Measurements from ENCODE around the gene AP3M1. TPM values are rescaled to one million over a fixed set of nuclear protein-coding genes. Genes with fewer than 3 reads are reported as not detected.

AP3M1 gene
- total RNA-seq, result 10 to 100 TPM; 21.8 to 49.3 (median 31.3) TPM
- polyA plus RNA-seq, result 10 to 100 TPM; 24.8 to 34.5 TPM
- total RNA-seq, result 32.4 reads per million, percentile 61 among the genes with 10 or more reads in this experiment

DNA sequence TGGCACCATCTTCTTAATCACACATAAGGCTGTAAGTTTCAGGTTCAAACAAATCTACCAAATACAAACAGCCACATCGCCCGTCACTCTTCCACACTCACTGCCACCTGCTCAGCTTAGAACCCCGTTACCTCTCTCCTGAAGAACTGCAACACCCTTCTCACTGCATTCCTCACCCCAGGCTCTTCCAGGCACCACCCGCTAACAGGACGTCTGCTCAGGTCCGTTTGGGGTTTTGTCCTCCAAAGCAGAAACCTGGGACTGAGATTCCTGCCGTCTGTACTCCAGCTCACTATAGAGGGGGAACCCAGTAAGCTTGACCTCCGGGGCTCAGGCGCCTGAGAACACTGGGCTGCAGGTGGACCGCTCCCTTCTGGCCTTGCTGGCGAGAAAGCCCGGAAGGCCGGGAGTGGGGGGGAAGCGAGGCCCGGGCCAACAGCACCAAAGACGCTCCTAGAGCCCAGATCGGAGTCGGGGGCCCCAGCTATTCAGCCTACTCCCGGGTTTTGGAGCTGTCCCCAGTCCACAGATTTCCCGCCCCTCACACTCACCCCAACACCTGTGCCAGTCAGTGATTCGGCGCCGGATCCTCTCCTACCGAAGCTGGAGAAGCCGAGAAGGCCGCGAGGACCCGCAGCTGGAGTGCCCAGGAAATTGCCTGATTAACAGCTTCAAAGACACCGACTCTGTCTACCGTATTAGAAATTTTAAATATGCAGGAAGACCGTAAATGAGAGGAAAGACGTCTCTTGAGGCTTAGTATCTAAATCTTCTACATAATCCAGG is at the start of gene AP3M1:
TSS of gene AP3M1 (minus strand) at position 625 of the 786 bp plus-strand sequence. CDS start 12,449 bp downstream, outside the sequence.
- peak within 1 kb of the TSS in 4 of 9 donors; percentile 43 to 78 (median 53) for H3K27ac Mint-ChIP-seq
- ChIA-PET POLR2A (interaction anchor here (0.6 to 2.3 kb wide), 16 partner anchors 13 to 1829 kb away, joined by 3 to 16 read pairs (median 6); partner anchors contain the start of genes SAMD8, VCL and VDAC2), CTCF (interaction anchor here (0.7 to 2.1 kb wide), 5 partner anchors 25 to 65 kb away, joined by 3 to 13 read pairs (median 5); no protein-coding TSS in a partner anchor)
- DNase-seq (peak in 3 of 9 donors; percentile 63 to 87 (median 75)), ATAC-seq (peak; percentile 76)
- H3K27me3 Mint-ChIP-seq, result no peaks in the 10 kb centered on the region
- H3K9me3 Mint-ChIP-seq, result no peaks in the 10 kb centered on the region
- intact Hi-C loops (cut with micrococcal nuclease), result loop anchor here (1.0 to 5.0 kb wide), 9 partner anchors 84 to 1084 kb away; partner anchors contain the start of genes CAMK2G (in 1 of the 2), P4HA1 (in 1 of the 2), PPP3CB (in 1 of the 2) and VCL (in 1 of the 2)
- Histone ChIP-seq H3K27ac (ENCODE audit: low read depth, low read length) (peak within 1 kb of the TSS; percentile 84), H3K36me3 (ENCODE audit: control insufficient read depth in 2 of 3, insufficient read depth in 3 of 3, low read length in 3 of 3) (peaks cover 0 to 11% (median 0%) of the 10 kb centered on the region in 3 experiments), H3K4me3 (ENCODE audit: low read length) (peak within 1 kb of the TSS; percentile 90), H3K9me3 (ENCODE audit: control insufficient read depth in 2 of 3, low read length in 3 of 3) (no peaks in the 10 kb centered on the region), H3K4me1 (ENCODE audit: control insufficient read depth in 2 of 2, insufficient read depth in 2 of 2, low read length in 2 of 2) (peaks cover 17 to 28% of the 10 kb centered on the region in 2 donors), H3K27me3 (ENCODE audit: control insufficient read depth in 2 of 2, insufficient read depth in 2 of 2, low read length in 2 of 2) (no peaks in the 10 kb centered on the region)
- H3K4me1 Mint-ChIP-seq, result peaks cover 39 to 64% (median 55%) of the 10 kb centered on the region in 7 donors
- peaks cover 0 to 13% (median 4%) of the 10 kb centered on the region in 5 donors for H3K36me3 Mint-ChIP-seq
- no peak within 1 kb of the TSS for H3K4me3 Mint-ChIP-seq

GRCh38 chr10:74199315-74199714 is 48.7 kb upstream of the AP3M1 start:
- H3K36me3 Mint-ChIP-seq, result peaks cover 0 to 12% (median 9%) of the 10 kb centered on the region in 5 donors
- intact Hi-C loops (cut with micrococcal nuclease), result no loop called here
- H3K9me3 Mint-ChIP-seq, result no peaks in the 10 kb centered on the region
- Histone ChIP-seq H3K4me1 (ENCODE audit: control insufficient read depth in 2 of 2, insufficient read depth in 2 of 2, low read length in 2 of 2) (peaks cover 0 to 8% of the 10 kb centered on the region in 2 donors), H3K9me3 (ENCODE audit: control insufficient read depth in 2 of 3, low read length in 3 of 3) (no peaks in the 10 kb centered on the region), H3K27ac (ENCODE audit: low read depth, low read length) (no peak overlapping the region), H3K36me3 (ENCODE audit: control insufficient read depth in 2 of 3, insufficient read depth in 3 of 3, low read length in 3 of 3) (no peaks in the 10 kb centered on the region), H3K4me3 (ENCODE audit: low read length) (no peak overlapping the region), H3K27me3 (ENCODE audit: control insufficient read depth in 2 of 2, insufficient read depth in 2 of 2, low read length in 2 of 2) (no peaks in the 10 kb centered on the region)
- peaks cover 7 to 17% (median 10%) of the 10 kb centered on the region in 7 donors for H3K4me1 Mint-ChIP-seq
- POLR2A ChIA-PET, result no interaction called here
- CTCF ChIA-PET, result no interaction called here
- DNase-seq (no peak), ATAC-seq (no peak)
- no peak overlapping the region for H3K27ac Mint-ChIP-seq
- H3K4me3 Mint-ChIP-seq, result no peak overlapping the region
- H3K27me3 Mint-ChIP-seq, result no peaks in the 10 kb centered on the region

GRCh38 chr10:74194999-74195398 is 44.4 kb upstream of the AP3M1 start:
- Mint-ChIP-seq H3K4me1 (peaks cover 26 to 48% (median 42%) of the 10 kb centered on the region in 7 donors), H3K9me3 (no peaks in the 10 kb centered on the region), H3K27ac (peak overlapping the region in 6 of 9 donors; percentile 14 to 77 (median 62)), H3K36me3 (peaks cover 0 to 3% (median 0%) of the 10 kb centered on the region in 5 donors), H3K27me3 (no peaks in the 10 kb centered on the region), H3K4me3 (peak overlapping the region in 6 of 10 donors; percentile 18 to 62 (median 43))
- ATAC-seq (no peak), DNase-seq (no peak)
- H3K27me3 ChIP-seq (ENCODE audit: control insufficient read depth in 2 of 2, insufficient read depth in 2 of 2, low read length in 2 of 2), result no peaks in the 10 kb centered on the region
- no peak overlapping the region for H3K27ac ChIP-seq (ENCODE audit: low read depth, low read length)
- ChIA-PET POLR2A (interaction anchor here (0.8 to 1.5 kb wide), 4 partner anchors 19 to 1015 kb away, joined by 3 to 5 read pairs (median 4); partner anchors contain the start of genes ADK and VDAC2), CTCF (no interaction called here)
- H3K36me3 ChIP-seq (ENCODE audit: control insufficient read depth in 2 of 3, insufficient read depth in 3 of 3, low read length in 3 of 3), result no peaks in the 10 kb centered on the region
- H3K4me1 ChIP-seq (ENCODE audit: control insufficient read depth in 2 of 2, insufficient read depth in 2 of 2, low read length in 2 of 2), result peaks cover 15 to 21% of the 10 kb centered on the region in 2 donors
- intact Hi-C loops (cut with micrococcal nuclease), result loop anchor here in 1 of 2 donors (1.0 to 5.0 kb wide), 2 partner anchors 18 to 32 kb away; no protein-coding TSS in a partner anchor
- no peak overlapping the region for H3K4me3 ChIP-seq (ENCODE audit: low read length)
- no peaks in the 10 kb centered on the region for H3K9me3 ChIP-seq (ENCODE audit: control insufficient read depth in 2 of 3, low read length in 3 of 3)

GRCh38 chr10:74194545-74194944 is 43.9 kb upstream of the AP3M1 start:
- Histone ChIP-seq H3K9me3 (ENCODE audit: control insufficient read depth in 2 of 3, low read length in 3 of 3) (no peaks in the 10 kb centered on the region), H3K4me1 (ENCODE audit: control insufficient read depth in 2 of 2, insufficient read depth in 2 of 2, low read length in 2 of 2) (peaks cover 18 to 24% of the 10 kb centered on the region in 2 donors), H3K4me3 (ENCODE audit: low read length) (no peak overlapping the region), H3K36me3 (ENCODE audit: control insufficient read depth in 2 of 3, insufficient read depth in 3 of 3, low read length in 3 of 3) (no peaks in the 10 kb centered on the region), H3K27ac (ENCODE audit: low read depth, low read length) (no peak overlapping the region), H3K27me3 (ENCODE audit: control insufficient read depth in 2 of 2, insufficient read depth in 2 of 2, low read length in 2 of 2) (no peaks in the 10 kb centered on the region)
- Mint-ChIP-seq H3K27ac (peak overlapping the region in 8 of 9 donors; percentile 0 to 79 (median 72)), H3K27me3 (no peaks in the 10 kb centered on the region), H3K9me3 (no peaks in the 10 kb centered on the region), H3K4me1 (peaks cover 28 to 53% (median 47%) of the 10 kb centered on the region in 7 donors), H3K36me3 (peaks cover 0 to 4% (median 3%) of the 10 kb centered on the region in 5 donors), H3K4me3 (peak overlapping the region in 9 of 10 donors; percentile 4 to 63 (median 45))
- CTCF ChIA-PET, result no interaction called here
- ATAC-seq, result peak; percentile 93
- intact Hi-C loops (cut with micrococcal nuclease), result loop anchor here in 1 of 2 donors (1.0 to 5.0 kb wide), 2 partner anchors 19 to 33 kb away; no protein-coding TSS in a partner anchor
- peak in 7 of 9 donors; percentile 51 to 73 (median 64) for DNase-seq
- POLR2A ChIA-PET, result interaction anchor here (1.2 to 3.2 kb wide), 3 partner anchors 17 to 43 kb away, joined by 3 to 15 read pairs (median 4); partner anchors contain the start of gene ADK

GRCh38 chr10:74190494-74190893 is 39.9 kb upstream of the AP3M1 start:
- H3K4me1 Mint-ChIP-seq, result peaks cover 29 to 77% (median 65%) of the 10 kb centered on the region in 7 donors
- ATAC-seq, result no peak
- Histone ChIP-seq H3K9me3 (ENCODE audit: control insufficient read depth in 2 of 3, low read length in 3 of 3) (no peaks in the 10 kb centered on the region), H3K4me3 (ENCODE audit: low read length) (peak overlapping the region; percentile 15), H3K27ac (ENCODE audit: low read depth, low read length) (peak overlapping the region; percentile 62), H3K27me3 (ENCODE audit: control insufficient read depth in 2 of 2, insufficient read depth in 2 of 2, low read length in 2 of 2) (no peaks in the 10 kb centered on the region), H3K4me1 (ENCODE audit: control insufficient read depth in 2 of 2, insufficient read depth in 2 of 2, low read length in 2 of 2) (peaks cover 21 to 28% of the 10 kb centered on the region in 2 donors), H3K36me3 (ENCODE audit: control insufficient read depth in 2 of 3, insufficient read depth in 3 of 3, low read length in 3 of 3) (no peaks in the 10 kb centered on the region)
- no peaks in the 10 kb centered on the region for H3K27me3 Mint-ChIP-seq
- peak in 1 of 9 donors; percentile 14 for DNase-seq
- H3K27ac Mint-ChIP-seq, result peak overlapping the region; percentile 86 to 97 (median 95)
- ChIA-PET CTCF (interaction anchor here (0.9 to 4.1 kb wide), 6 partner anchors 14 to 313 kb away, joined by 3 to 23 read pairs (median 4); no protein-coding TSS in a partner anchor), POLR2A (interaction anchor here (0.7 to 4.2 kb wide), 4 partner anchors 11 to 40 kb away, joined by 3 to 52 read pairs (median 8); partner anchors contain the start of genes ADK and AP3M1)
- H3K4me3 Mint-ChIP-seq, result peak overlapping the region; percentile 60 to 83 (median 70)
- intact Hi-C loops (cut with micrococcal nuclease), result loop anchor here (1.0 to 5.0 kb wide), 5 partner anchors 9 to 39 kb away; partner anchors contain the start of gene ADK (in 1 of the 2)
- H3K9me3 Mint-ChIP-seq, result no peaks in the 10 kb centered on the region
- H3K36me3 Mint-ChIP-seq, result peaks cover 0 to 4% (median 3%) of the 10 kb centered on the region in 5 donors

- ATAC-seq (peak; percentile 75), DNase-seq (peak in 6 of 9 donors; percentile 34 to 51 (median 42))
- Mint-ChIP-seq H3K4me3 (peak overlapping the region; percentile 60 to 83 (median 70)), H3K36me3 (peaks cover 3 to 7% (median 4%) of the 10 kb centered on the region in 5 donors), H3K4me1 (peaks cover 28 to 76% (median 66%) of the 10 kb centered on the region in 7 donors), H3K9me3 (peaks cover 0 to 2% (median 0%) of the 10 kb centered on the region in 11 donors), H3K27ac (peak overlapping the region; percentile 86 to 97 (median 95)), H3K27me3 (no peaks in the 10 kb centered on the region)
- Histone ChIP-seq H3K36me3 (ENCODE audit: control insufficient read depth in 2 of 3, insufficient read depth in 3 of 3, low read length in 3 of 3) (no peaks in the 10 kb centered on the region), H3K9me3 (ENCODE audit: control insufficient read depth in 2 of 3, low read length in 3 of 3) (no peaks in the 10 kb centered on the region), H3K27ac (ENCODE audit: low read depth, low read length) (peak overlapping the region; percentile 62), H3K4me3 (ENCODE audit: low read length) (peak overlapping the region; percentile 15), H3K4me1 (ENCODE audit: control insufficient read depth in 2 of 2, insufficient read depth in 2 of 2, low read length in 2 of 2) (peaks cover 21 to 27% of the 10 kb centered on the region in 2 donors), H3K27me3 (ENCODE audit: control insufficient read depth in 2 of 2, insufficient read depth in 2 of 2, low read length in 2 of 2) (no peaks in the 10 kb centered on the region)
- ChIA-PET POLR2A (interaction anchor here (0.7 to 4.2 kb wide), 4 partner anchors 10 to 39 kb away, joined by 3 to 52 read pairs (median 8); partner anchors contain the start of genes ADK and AP3M1), CTCF (interaction anchor here (1.0 to 4.1 kb wide), 5 partner anchors 13 to 313 kb away, joined by 3 to 23 read pairs (median 4); no protein-coding TSS in a partner anchor)
- intact Hi-C loops (cut with micrococcal nuclease), result loop anchor here (1.0 to 5.0 kb wide), 5 partner anchors 9 to 39 kb away; partner anchors contain the start of gene ADK (in 1 of the 2)
Observed at GRCh38 chr10:74189999-74190421, 39.4 kb upstream of the AP3M1 start.

Data from naive thymus-derived CD4-positive, alpha-beta T cell (primary cell).